Activated T-cell treated with anti-CD3 and anti-CD28 coated beads for 1 hour (primary cell): ENCODE data around the gene SBF2.
"Not testable (repeated sequence)": the region's sequence is repeated elsewhere in the genome, so short reads cannot be mapped to it uniquely, and the experiment has no call there.

ENCODE experiments used
- DNase-seq: peaks from one replicate; pipeline ENCODE4 v3.0.0-alpha.2; 2020; ENCODE audit warnings: low read depth

The SBF2 gene

DNA sequence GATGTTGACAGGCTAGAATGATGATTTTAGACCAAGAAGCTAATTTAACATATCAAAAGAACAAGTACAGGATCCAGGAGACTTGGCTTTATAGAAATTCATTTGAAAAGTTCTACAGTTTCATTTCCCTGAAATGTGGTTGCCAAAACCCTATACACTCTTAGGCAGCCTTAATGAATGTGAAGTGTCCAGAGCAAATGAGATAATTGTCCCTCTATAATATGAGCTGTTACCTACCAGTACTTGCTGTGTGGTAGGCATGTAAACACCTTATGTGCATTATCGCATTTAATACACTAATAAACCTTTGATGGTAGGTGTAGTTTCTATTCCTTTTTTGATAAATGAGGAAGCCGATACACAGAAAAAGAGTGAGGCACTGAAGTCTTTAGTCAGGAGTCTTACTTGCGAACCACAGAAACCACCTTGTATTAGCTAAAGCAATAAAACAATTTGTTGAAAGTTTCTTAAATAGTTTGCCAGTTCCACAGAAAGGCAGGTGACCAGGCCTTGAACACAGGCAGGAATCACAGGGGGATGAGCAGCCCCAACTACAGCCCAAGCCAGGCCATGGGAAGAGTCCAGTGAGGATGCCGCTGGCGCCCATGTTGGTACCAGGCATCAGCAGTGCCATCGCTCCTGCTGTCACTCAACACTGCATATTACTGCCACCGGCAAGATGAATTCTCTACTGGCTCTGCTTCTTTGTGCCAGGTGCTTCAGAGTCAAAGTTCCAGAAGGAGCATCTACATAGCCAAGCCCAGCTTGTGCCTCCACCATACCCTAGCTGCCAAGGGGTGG, 548.4 kb downstream of the SBF2 start:
- no peak for DNase-seq

DNA sequence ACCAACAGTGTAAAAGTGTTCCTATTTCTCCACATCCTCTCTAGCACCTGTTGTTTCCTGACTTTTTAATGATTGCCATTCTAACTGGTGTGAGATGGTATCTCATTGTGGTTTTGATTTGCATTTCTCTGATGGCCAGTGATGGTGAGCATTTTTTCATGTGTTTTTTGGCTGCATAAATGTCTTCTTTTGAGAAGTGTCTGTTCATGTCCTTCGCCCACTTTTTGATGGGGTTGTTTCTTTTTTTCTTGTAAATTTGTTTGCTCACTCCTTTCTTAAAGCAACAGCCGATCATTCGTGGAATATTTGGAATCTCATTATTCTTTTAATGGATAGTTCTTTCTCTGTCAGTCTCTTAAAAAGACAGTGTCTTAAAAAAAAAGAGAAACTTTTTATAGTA, 550.5 kb downstream of the SBF2 start:
- not testable (repeated sequence) for DNase-seq

DNA sequence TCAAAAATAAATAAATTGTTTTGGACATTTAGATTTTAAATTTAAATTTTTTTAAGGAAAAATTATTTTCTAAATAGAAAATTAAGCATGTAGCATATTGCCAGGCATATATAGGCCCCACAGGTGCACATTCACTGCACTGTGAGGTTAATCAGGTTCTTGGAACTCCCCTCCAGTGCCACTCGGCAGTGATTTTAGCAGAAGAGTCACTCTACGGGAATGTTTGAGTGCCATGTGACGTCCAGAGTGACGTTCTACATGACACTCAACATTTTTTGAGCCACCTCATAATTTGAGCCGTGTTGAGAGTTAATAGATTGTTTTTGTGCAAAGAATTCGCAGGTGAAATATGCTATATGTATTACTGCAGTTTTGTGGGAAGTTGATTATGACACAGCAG, 552.8 kb downstream of the SBF2 start:
- DNase-seq = no peak

DNA sequence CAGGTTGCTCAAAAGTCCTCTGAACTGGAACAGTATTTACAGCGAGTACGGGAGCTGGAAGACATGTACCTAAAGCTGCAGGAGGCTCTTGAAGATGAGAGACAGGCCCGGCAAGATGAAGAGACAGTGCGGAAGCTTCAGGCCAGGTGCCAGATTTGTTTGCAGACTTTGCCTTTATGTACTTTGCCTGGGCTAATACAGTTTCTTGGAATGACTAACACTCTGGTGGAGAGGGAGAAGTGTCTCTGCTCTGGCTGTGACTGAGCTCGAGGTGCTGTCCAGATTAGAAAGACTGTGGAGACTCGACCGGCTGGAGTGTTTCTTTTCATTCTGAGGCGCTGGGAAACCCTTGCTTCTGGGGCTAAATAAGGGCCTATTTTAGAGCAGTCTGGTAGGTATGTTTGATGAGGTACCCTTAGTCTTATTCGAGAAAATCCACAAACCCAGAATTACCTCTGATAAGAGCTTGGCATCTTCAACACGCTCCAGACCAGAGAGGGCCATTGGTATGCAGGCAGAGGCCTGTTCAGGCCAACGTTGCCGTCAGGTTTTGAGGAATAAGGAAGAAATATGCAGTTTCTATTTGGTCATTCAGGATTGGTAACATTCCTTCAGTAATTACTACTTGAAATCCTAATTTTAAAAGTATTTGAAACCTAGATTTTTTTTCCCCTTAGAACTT, 553.7 kb downstream of the SBF2 start:
- no peak for DNase-seq

DNA sequence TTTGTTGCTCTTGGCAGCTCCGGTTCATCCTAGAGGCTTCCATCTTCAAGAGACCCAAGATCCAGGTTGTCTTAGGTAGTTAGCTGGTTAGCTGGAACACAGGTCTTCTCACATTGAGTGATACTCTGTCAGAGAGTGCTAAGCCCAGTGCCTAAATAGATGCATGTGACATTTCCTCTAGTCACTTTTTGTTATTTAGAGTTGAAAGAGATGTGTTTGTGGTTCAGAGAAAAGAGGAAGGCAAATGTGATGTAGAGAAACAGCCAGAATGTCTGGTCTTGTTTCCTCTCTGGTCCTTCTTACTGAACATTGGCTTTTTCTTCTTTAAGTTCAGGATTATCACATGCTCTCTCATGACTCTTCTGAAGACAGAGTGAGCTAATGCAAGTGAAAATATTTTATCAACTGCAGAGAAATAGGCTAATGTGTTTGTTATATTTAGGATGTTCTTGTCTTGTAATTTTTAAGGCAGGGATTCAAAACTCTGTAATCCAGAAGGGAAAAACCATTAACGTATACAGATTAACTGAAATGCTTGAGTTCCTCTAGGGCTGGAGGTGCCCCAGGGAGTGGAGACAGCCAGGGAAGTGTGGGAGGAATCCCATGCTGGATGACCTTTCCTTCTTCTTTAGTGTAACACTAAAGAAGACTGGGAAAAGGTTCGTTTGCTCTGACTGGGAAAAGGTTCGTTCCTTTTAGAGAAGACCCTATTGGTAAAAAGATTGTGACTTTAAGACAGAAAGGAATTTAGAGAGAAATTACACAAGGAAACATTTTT, 554.7 kb downstream of the SBF2 start:
- no peak for DNase-seq

DNA sequence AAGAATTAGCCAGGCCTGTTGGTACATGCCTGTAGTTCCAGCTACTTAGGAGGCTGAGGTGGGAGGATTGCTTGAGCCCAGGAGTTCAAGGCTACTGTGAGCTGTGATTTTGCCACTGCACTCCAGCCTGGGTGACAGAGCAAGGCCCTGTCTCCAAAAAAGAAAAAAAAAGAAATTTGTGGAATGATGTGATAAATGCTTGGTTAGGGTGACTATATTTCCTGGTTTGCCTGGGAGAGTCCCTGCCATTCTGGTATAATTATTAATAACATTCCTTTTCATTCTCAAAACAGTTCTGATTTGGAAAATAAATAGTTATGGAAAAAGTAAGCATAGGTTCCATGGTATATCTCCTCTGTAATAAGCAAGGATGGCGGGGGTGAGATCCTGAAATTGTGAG, 555.3 kb downstream of the SBF2 start:
- DNase-seq = no peak

DNA sequence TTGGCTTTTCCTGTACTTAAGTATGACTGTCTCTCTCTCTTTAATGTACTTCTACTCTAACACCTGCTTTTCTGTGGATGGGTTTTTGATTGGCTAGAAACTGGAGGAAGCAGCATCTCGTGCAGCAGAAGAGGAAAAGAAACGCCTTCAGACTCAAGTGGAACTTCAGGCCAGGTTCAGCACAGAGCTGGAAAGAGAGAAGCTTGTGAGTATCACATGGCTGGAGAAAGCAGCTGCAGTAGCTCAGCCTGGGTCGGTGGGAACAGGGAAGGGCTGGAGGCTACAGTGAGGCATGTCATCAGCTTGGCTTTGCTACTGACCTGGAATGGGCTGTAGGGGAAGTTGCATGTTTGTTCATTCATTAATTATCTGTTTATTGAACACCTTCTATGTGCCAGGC, 555.9 kb downstream of the SBF2 start:
- no peak for DNase-seq

DNA sequence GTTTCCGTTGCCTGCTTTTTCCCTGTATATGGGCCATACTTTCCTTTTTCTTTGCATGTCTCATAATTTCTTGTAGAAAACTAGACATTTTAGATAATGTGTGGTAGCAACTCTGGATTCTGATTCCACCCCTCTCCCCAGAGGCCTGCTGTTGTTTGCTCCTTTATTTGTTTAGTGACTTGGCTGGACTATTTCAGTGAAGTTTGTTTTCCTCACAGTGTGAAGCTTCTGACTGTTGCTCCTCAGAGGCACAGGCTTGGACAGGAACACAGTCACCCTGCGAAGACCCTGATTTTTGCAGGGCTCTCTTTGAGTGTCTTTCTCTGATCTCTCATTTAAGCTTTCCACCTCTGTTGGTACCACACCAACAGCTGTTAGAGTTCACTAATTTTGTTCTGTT, 557.7 kb downstream of the SBF2 start:
- no peak for DNase-seq

DNA sequence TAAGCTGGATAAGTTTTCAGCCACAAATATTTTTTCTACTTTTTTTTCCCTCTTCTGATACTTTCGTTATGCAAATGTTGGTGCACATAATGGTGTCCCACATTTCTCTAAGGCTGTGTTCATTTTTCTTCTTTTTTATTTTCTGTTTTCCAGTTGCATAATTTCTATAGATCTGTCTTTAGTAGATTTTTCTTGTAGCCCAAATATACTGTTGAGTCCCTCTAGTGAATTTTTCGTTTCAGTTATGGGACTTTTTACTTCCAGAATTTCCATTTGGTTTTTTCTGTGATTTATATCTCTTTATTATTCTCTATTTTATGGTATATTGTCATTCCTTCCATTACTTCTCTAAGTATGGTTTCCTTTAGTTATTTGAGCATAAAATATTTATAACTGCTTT, 558.1 kb downstream of the SBF2 start:
- no peak for DNase-seq

DNA sequence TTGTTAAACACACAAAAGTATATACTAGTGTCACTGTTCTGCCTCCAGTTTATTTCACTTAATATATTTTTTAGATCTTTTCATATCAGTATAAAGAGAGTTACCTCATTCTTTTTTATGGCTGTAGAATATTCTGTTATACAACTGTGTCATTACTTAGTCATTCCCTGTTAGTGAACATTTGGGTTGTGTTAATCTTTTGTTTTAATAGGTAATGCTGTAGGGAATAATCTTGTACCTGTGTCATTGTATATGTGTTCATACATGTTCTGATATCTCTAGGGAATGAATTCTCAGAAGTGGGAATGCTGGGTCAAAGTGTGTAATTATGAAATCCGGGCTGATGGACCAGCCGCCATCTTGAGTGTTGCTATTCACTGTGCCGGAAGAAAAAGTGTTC, 558.8 kb downstream of the SBF2 start:
- no peak for DNase-seq

DNA sequence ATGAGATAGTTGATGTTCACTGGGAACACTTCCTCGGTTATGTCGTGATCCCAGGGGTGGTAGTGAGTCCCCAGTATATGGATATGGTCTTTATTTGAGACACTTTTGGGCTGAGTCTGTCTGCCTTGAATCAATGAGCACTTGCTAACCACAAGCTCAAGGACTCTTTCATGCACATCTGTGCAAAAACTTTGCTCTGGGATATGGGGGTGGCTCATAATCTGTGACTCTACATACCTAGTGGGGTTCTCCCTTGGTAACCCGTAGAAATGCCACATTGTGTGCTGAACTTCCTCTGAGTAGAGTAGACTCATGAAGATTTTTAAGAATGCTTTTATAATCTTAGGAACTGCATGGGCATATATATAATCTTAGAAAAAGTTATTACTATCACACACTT, 560.8 kb downstream of the SBF2 start:
- no peak for DNase-seq

DNA sequence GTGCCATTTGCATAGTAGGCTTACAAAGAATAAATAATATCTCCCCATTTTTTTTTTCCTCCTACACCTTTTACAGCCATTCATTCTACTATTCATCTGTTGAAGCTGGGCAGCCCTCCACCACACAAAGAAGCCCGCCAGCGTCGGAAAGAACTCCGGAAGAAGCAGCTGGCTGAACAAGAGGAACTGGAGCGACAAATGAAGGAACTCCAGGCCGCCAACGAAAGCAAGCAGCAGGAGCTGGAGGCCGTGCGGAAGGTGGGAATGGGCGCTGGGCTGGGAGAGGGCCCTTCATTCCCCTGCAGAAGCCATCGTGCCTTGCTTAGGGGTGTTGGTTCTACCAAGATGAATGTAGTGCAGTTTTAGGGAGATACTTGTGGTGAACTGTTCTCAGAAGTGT, 561.6 kb downstream of the SBF2 start:
- DNase-seq = no peak

DNA sequence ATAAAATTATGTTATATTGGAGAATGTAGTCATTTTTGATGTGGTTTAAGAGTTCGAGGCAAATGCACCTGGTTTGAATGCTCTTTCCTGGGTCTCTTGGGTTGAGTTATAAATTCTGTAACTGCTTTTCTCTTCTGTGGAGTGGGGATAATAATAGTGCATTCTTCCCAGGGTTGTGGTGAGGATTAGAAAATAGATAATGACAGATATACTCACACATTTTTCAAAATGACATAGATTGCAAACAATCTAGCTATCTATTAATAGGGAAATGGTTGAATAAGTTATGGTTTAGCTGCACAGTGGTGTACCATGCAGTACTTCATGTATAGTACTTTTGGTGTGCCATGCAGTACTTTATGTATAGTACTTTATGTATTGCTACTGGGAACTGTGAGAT, 562.8 kb downstream of the SBF2 start:
- DNase-seq = no peak
